Astrocyte (in vitro differentiated cells and primary cell): ENCODE data around the gene DCBLD2. TPM values are rescaled to one million over a fixed set of nuclear protein-coding genes. Genes with fewer than 3 reads are reported as not detected.

Source experiments
- DNase-seq: peaks from one replicate; pipeline ENCODE4 v3.0.0-alpha.2; 2010; ENCODE audit warnings: low read depth
- FAIRE-seq: peaks from 2 replicates; lab custom pipeline; 2011; peaks lifted over from hg19 to GRCh38; lab: Jason Lieb, UNC
- H2AFZ ChIP-seq: 2 replicates; pipeline ENCODE4 v1.6.0; 2012; ENCODE audit warnings: low read depth, low read length, inconsistent platforms
- H3K27ac ChIP-seq: 2 replicates; pipeline ENCODE4 v1.5.1; 2011; ENCODE audit warnings: low read depth, low read length, inconsistent platforms
- H3K27me3 ChIP-seq: 2 replicates; pipeline ENCODE4 v1.6.0; 2011; ENCODE audit warnings: low read length, inconsistent platforms; ENCODE audit not compliant: insufficient read depth
- H3K36me3 ChIP-seq: 2 replicates; pipeline ENCODE4 v1.5.1; 2011; ENCODE audit warnings: low read length, inconsistent platforms; ENCODE audit not compliant: insufficient read depth
- H3K4me1 ChIP-seq: 2 replicates; pipeline ENCODE4 v1.5.1; 2011; ENCODE audit warnings: low read length, inconsistent platforms; ENCODE audit not compliant: insufficient read depth
- H3K4me2 ChIP-seq: 2 replicates; pipeline ENCODE4 v1.6.0; 2012; ENCODE audit warnings: low read length, inconsistent platforms
- H3K4me3 ChIP-seq: 2 replicates; pipeline ENCODE4 v1.5.1; 2011; ENCODE audit warnings: low read depth, mild to moderate bottlenecking, low read length, inconsistent platforms; ENCODE audit not compliant: insufficient read depth
- H3K79me2 ChIP-seq: 2 replicates; pipeline ENCODE4 v1.6.0; 2012; ENCODE audit warnings: mild to moderate bottlenecking, low read length, inconsistent platforms; ENCODE audit not compliant: insufficient read depth
- H3K9ac ChIP-seq: 2 replicates; pipeline ENCODE4 v1.6.0; 2012; ENCODE audit warnings: mild to moderate bottlenecking, low read length, inconsistent platforms
- H3K9me3 ChIP-seq: 2 replicates; pipeline ENCODE4 v1.5.1; 2012; ENCODE audit warnings: low read depth, mild to moderate bottlenecking, low read length, inconsistent platforms; ENCODE audit not compliant: insufficient read depth
- H4K20me1 ChIP-seq: 2 replicates; pipeline ENCODE4 v1.6.0; 2012; ENCODE audit warnings: low read length, inconsistent platforms; ENCODE audit not compliant: insufficient read depth
- H3K27ac Mint-ChIP-seq: one replicate; pipeline ENCODE4 v1.8.0; 2021; ENCODE audit warnings: mild to moderate bottlenecking, mixed read lengths; ENCODE audit not compliant: unreplicated experiment
- H3K27me3 Mint-ChIP-seq: one replicate; pipeline ENCODE4 v1.8.0; 2021; ENCODE audit warnings: low read depth, mixed read lengths; ENCODE audit not compliant: unreplicated experiment
- H3K36me3 Mint-ChIP-seq: one replicate; pipeline ENCODE4 v1.8.0; 2021; ENCODE audit warnings: low read depth, mixed read lengths; ENCODE audit not compliant: unreplicated experiment
- H3K4me1 Mint-ChIP-seq: one replicate; pipeline ENCODE4 v1.8.0; 2021; ENCODE audit warnings: low read depth, mixed read lengths; ENCODE audit not compliant: unreplicated experiment
- H3K4me3 Mint-ChIP-seq: one replicate; pipeline ENCODE4 v1.8.0; 2021; ENCODE audit warnings: mild to moderate bottlenecking, moderate library complexity, mixed read lengths; ENCODE audit not compliant: unreplicated experiment
- H3K9me3 Mint-ChIP-seq: one replicate; pipeline ENCODE4 v1.8.0; 2021; ENCODE audit warnings: mild to moderate bottlenecking, mixed read lengths; ENCODE audit not compliant: unreplicated experiment
- EZH2 ChIP-seq: IDR thresholded peaks from 2 replicates; pipeline ENCODE4 v1.6.1; 2012; ENCODE audit warnings: mild to moderate bottlenecking, low read length, inconsistent platforms; ENCODE audit not compliant: insufficient read depth
- total RNA-seq: library from RNA; stranded (reverse); gene quantifications from 2 replicates; pipeline ENCODE4 v1.2.1, GENCODE V29; 2021
- TF ChIP-seq, protein P1 (sequence below): IDR thresholded peaks from 2 replicates; pipeline ENCODE4 v1.5.1; 2011; ENCODE audit warnings: low read depth, mild to moderate bottlenecking, inconsistent platforms, low read length, moderate library complexity; ENCODE audit not compliant: insufficient read depth

The DCBLD2 gene
- total RNA-seq, 1 donor from 2014 or later: 243 TPM

DNA sequence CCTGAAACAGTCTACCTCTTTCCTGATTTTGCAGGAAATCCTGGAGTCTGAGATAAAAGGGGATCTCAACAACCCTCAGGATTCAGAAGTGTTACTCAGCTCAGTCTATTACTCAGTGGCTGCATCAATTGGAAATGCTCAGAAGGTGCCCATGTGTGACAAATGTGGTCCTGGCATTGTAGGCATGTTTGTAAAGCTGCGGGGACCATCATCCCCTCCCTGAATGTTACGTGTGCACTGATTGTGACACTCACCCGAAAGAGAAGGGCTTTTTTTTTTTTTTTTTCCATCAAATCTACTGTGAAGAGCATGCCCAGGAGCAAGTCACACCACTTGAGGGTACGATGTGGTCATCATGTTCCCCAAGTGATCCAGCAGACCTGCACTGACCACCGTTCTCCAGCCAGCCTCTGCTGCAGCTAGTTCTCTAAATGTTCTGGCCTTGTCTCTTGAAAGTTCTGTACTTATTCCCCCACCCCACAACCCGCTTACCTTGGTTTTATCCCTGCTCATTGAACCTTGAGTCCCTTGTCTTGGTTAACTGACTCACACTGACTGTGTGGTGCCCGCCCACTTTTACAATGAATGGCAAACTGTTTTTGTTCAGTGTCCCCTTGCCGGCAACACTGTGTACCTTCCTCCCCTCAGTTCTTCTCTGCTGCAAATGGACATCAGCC is 118.5 kb downstream of the DCBLD2 start:
- H3K9ac ChIP-seq: no peak overlapping the region
- FAIRE-seq (no peak), DNase-seq (no peak)
- no peak overlapping the region for H2AFZ ChIP-seq
- H3K36me3 ChIP-seq: no peaks in the 10 kb centered on the region
- H3K4me2 ChIP-seq: peak overlapping the region; percentile 24
- peaks cover 2% of the 10 kb centered on the region for H3K36me3 Mint-ChIP-seq
- H3K27me3 Mint-ChIP-seq: no peaks in the 10 kb centered on the region
- peaks cover 66% of the 10 kb centered on the region for H3K4me1 Mint-ChIP-seq
- no peak overlapping the region for H3K27ac Mint-ChIP-seq
- H3K4me3 Mint-ChIP-seq: no peak overlapping the region
- H3K4me3 ChIP-seq: no peak overlapping the region
- H3K9me3 ChIP-seq: no peaks in the 10 kb centered on the region
- peaks cover 5% of the 10 kb centered on the region for H4K20me1 ChIP-seq
- peaks cover 68% of the 10 kb centered on the region for H3K4me1 ChIP-seq
- no peaks in the 10 kb centered on the region for H3K9me3 Mint-ChIP-seq
- no peaks in the 10 kb centered on the region for H3K79me2 ChIP-seq
- no peaks in the 10 kb centered on the region for H3K27me3 ChIP-seq
- no peak overlapping the region for H3K27ac ChIP-seq
- TF ChIP-seq EZH2: no peak
- TF ChIP-seq, protein P1, sequence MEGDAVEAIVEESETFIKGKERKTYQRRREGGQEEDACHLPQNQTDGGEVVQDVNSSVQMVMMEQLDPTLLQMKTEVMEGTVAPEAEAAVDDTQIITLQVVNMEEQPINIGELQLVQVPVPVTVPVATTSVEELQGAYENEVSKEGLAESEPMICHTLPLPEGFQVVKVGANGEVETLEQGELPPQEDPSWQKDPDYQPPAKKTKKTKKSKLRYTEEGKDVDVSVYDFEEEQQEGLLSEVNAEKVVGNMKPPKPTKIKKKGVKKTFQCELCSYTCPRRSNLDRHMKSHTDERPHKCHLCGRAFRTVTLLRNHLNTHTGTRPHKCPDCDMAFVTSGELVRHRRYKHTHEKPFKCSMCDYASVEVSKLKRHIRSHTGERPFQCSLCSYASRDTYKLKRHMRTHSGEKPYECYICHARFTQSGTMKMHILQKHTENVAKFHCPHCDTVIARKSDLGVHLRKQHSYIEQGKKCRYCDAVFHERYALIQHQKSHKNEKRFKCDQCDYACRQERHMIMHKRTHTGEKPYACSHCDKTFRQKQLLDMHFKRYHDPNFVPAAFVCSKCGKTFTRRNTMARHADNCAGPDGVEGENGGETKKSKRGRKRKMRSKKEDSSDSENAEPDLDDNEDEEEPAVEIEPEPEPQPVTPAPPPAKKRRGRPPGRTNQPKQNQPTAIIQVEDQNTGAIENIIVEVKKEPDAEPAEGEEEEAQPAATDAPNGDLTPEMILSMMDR: no peak

DNA sequence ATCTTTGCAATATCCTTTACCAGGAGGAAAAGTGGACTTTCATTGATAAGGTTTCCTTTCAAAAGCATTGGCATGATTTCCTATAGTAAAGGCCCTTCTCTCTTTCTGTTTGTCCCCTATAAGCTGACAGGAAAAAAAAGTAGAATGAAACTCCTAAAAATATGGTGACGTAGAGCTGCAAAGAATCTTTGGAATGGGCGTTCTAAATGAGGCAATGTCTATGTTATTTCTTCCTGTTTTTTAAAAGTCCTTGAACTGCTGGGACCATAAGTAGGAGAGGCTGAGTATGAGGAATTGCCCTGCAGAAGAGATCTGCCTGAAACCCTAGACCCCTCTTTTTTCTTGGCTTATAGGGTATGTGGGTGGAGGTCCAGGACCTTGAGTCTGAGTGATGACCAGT is 121.2 kb downstream of the DCBLD2 start:
- H3K27me3 ChIP-seq: no peaks in the 10 kb centered on the region
- TF ChIP-seq, protein P1: no peak
- no peak for TF ChIP-seq EZH2
- no peak overlapping the region for H2AFZ ChIP-seq
- H3K36me3 ChIP-seq: no peaks in the 10 kb centered on the region
- H3K79me2 ChIP-seq: no peaks in the 10 kb centered on the region
- no peak overlapping the region for H3K4me3 ChIP-seq
- no peak overlapping the region for H3K4me3 Mint-ChIP-seq
- no peaks in the 10 kb centered on the region for H3K36me3 Mint-ChIP-seq
- H4K20me1 ChIP-seq: peaks cover under 1% of the 10 kb centered on the region
- H3K27ac ChIP-seq: peak overlapping the region; percentile 90
- H3K4me2 ChIP-seq: peak overlapping the region; percentile 62
- H3K27me3 Mint-ChIP-seq: no peaks in the 10 kb centered on the region
- peak overlapping the region; percentile 63 for H3K9ac ChIP-seq
- H3K9me3 ChIP-seq: no peaks in the 10 kb centered on the region
- peaks cover 61% of the 10 kb centered on the region for H3K4me1 ChIP-seq
- DNase-seq (peak; percentile 74), FAIRE-seq (no peak)
- H3K9me3 Mint-ChIP-seq: no peaks in the 10 kb centered on the region
- peaks cover 65% of the 10 kb centered on the region for H3K4me1 Mint-ChIP-seq
- H3K27ac Mint-ChIP-seq: peak overlapping the region; percentile 98
